ENCODE results near the gene TSC2.
"Not testable (repeated sequence)": the region's sequence is repeated elsewhere in the genome, so short reads cannot be mapped to it uniquely, and the experiment has no call there.

The TSC2 gene

DNA sequence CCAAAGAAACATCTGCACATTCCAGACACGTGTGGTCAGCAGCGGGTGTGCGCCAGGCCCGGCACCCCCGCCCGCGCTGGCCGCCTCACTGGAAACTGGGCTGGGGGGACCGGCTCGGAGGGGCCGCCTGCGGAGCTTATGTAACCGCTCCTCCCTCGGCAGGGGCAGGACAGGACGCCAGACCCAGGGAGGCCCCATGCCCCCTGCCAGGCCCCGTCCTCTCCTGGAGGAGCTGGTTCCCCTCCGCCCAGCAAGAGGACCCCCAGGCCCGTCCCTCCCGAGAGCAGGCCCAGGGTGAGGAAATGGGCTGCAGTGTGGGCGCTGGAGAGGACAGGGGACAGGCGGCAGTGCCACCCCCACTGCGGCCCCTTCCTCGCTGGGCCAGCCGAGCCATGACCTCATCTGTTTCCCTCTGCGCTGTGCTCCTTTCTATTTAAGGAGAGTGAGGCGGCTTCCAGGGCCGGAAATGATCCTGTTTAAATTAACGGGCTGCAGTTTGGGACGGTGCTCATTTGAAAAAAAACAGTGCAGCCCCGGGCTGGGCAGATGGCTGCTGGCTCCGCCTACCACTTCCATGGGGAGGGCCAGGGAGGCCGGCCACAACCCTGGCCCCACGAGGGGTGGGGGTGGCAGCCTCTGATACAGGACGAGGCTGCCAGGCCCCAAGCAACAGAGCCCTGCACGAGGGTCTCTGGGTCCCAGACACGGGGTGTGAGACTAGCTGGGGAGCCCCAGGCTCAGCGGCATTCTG is 77.1 kb downstream of the TSC2 start:
- DNase-seq, result not testable (repeated sequence)

DNA sequence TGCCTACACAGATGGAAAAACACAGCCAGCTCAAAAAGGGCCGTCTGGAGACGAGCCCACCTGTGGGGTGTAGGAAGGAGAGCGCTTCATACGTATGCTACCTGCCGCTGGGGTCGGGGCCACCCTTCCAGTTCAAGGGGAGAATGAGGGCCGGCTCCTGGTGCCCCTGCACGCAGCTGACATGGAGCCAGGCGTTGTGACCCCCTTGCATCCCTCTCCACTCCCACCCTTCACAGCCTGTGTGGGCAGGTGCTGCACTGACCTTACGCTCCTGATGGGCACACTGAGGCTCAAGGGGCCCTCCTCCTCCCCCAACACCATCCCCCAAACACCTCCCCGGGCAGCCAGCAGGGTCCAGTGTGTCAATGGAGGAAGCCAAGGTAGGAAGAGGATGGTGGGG is 77.8 kb downstream of the TSC2 start:
- DNase-seq, result not testable (repeated sequence)

DNA sequence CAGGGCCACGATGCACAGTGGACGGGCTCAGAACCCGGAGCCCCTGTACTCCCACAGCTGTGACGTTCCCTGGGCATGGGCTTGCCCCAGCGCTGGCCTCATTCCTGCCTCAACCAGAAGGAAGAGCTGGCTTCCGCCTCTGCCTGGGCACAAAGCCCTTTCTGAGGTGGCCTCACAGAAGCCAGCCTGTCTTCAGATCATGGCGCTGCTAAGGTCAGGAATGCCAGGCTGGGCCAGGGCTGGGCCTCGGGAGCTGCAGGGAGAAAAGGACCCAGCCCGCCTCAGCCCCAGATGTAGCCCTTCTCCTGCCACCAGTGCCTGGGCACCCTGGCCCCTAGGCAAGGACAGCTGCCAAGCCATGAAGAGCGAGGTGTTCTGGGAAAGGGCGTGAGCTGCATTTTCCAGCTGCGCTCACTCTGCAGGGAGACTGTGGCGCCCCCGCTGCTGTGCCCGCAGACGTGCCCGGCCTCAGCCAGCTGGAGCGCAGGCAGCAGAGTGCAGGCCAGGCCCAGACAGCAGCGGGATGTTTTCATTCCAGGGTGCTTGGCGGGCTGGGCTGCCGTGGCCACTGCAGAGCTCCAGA is 78.5 kb downstream of the TSC2 start:
- peak; percentile 20 for DNase-seq

DNA sequence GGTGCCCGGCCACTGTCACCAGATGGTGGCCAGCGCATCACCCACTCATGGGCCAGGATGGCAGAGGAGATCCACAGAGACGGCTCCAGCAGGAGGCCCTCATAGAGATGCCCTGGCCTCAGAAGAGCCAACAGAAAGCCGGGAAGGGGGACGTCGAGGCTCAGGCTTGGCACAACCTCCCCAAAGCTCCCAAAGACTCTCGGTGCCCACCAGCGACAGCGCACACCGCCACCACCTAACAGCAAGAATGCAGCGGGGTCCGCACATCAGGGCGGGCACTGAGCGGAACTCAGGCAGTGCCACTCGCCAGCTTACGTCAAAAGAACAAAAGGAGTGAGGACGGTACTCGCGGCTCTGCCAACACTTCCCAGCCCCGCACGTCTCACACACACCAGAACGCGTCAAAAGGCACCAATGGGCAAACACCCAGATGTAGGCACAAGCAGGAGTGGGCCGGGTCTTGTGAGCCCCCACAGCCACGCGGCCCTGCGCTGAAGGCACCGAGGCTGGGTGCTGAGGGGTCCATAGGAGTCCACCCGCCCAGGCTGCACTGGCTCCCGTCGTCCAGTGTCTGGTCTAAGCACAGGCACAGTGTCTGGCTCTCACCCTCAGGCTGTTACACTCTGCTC is 79.3 kb downstream of the TSC2 start:
- not testable (repeated sequence) for DNase-seq

DNA sequence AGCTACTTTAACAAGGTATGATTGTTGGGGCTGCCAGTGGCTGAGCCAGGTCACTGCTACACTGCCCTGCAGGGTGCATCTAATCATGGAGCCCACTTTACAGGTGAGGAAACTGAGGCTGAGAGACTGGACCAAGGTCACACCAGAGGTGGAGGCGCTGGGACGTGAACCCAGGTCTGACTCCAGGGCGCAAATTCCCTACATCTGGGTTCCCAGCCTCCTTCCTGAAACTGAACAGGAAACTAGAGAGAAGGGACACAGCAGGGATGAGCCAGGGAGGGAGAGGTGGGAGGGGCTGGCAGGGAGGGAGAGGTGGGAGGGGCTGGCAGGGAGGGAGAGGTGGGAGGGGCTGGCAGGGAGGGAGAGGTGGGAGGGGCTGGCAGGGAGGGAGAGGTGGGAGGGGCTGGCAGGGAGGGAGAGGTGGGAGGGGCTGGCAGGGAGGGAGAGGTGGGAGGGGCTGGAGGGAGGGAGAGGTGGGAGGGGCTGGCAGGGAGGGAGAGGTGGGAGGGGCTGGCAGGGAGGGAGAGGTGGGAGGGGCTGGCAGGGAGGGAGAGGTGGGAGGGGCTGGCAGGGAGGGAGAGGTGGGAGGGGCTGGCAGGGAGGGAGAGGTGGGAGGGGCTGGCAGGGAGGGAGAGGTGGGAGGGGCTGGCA is 80.0 kb downstream of the TSC2 start:
- not testable (repeated sequence) for DNase-seq

DNA sequence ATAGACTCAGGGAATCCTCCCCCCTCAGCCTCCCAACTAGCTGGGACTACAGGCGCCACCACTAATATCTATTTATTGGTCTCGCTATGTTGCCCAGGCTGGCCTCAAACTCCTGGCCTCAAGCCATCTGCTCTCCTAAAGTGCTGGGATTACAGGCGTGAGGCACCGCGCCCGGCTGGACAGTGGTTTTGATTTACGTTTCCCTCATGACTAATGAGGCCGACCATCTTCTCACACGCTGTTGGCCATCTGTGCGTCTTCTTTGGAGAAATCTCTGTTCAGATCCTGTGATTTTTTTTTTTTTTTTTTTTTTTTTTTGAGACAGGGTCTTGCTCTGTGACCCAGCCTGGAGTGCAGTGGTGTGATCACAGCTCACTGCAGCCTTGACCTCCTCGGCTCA is 81.5 kb downstream of the TSC2 start:
- DNase-seq, result not testable (repeated sequence)

DNA sequence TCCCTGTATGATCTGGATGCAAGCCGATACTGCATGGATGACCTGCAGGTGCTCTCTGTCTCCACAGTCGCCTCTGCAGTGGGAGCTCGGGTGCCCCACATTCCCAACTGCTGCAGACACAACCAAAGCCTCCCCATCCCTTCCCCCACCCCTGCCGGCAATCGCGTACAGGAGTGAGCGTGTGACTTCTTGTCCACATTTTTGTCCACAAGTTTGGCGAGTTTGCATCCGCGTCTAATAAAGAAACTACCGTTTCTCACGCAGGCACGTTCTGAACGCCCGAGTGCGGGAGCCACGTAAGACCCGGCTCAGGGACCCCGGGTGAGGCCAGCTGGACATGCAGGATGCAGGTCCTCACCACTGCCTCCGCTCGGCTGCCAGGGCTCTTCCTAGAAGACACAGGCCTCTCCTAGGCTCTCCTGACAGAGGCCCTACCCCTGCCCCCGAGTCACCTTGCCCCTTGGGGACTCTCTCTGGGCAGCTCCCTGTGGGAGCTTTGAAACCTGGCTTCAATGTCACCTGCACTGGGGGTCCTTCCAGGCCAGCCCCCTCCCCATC is 82.2 kb downstream of the TSC2 start:
- not testable (repeated sequence) for DNase-seq

DNA sequence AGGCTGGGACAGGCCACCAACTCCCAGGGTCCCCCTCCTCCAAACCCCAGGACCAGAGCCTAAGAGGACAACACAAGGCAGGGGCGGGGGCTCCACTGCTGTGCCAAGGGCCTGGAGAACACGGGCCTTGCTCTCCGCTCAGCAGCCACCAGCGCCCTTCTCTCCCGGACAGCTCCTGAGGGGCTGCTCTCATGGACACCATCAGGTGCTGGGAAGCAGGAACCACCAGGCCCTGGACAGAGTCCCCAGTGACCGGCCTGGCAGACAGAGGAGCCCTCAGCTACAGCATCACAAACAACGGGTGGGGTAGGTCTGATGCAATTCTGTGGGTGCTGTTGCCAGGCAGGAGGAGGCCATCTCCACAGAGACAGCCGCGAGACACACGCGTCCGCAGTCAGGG is 86.0 kb downstream of the TSC2 start:
- DNase-seq, result not testable (repeated sequence)

DNA sequence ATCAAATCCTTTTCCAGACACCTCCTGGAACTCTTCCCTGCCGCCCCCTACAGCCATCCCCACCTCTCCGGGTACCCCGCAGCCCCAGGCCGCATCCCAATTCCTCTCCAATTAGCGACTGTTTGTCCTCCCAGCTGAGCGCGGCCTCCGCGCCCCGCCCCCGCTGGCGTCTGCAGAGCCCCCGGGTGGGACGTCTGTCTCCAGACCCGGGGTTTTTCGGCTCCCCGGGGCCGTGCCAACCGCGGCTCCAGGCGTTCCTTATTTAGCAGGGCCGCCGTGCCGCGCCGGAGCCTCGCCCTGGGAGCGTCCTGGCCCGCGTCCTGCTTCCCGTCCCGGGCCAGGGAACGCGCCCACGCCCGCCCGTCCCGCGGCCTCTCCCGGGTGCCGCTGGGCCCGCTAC is 87.3 kb downstream of the TSC2 start:
- not testable (repeated sequence) for DNase-seq

DNA sequence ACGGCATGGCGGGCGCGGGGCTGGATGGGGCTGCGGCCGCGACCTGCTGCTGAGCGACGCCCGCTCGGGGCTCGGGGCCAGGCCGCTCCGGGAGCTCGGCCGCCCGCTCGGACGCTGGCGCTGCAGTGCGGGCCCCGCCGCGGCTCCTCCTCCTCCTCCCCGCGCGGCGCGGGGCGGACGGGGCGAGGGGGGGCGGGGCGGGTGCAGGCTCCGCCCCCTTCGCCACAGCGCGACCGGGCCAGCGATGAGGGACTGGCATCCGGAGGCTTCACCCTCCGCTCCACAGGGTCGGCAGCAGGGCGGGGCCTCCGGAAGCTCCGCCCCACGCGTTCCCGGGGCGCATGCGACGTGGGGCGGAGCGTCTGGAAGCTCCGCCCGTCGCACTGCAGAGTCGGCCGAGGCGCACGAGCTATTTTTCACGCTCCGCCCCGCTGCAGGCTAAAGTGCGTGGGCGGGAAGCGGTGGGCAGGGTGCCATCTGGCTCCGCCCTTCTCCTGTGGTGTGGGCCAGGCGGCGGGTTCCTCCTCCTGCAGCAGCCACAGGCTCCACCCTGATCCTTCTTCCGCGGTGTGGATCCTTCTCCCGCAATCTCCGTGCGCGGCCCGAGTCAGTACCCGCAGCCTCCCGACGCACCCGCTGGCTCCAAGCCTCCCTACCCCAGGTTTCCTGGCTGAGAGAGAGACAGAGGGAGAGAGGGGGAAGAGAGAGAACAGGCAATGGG is 88.1 kb downstream of the TSC2 start, which contains the start of gene PKD1:
PKD1 (minus strand) TSS at position 129 of the 721 bp plus-strand sequence. CDS start 209 bp downstream, outside the sequence.
- peak; percentile 72 for DNase-seq
